GM21447 (cell line): ENCODE results near the gene SKA3.
"Not testable (repeated sequence)": the region's sequence is repeated elsewhere in the genome, so short reads cannot be mapped to it uniquely, and the experiment has no call there.

ENCODE experiments used
- ATAC-seq: cut with Tn5 transposase; IDR thresholded peaks from one replicate; pipeline ENCODE4 v1.9.1; 2021; ENCODE audit not compliant: unreplicated experiment

Gene SKA3

DNA sequence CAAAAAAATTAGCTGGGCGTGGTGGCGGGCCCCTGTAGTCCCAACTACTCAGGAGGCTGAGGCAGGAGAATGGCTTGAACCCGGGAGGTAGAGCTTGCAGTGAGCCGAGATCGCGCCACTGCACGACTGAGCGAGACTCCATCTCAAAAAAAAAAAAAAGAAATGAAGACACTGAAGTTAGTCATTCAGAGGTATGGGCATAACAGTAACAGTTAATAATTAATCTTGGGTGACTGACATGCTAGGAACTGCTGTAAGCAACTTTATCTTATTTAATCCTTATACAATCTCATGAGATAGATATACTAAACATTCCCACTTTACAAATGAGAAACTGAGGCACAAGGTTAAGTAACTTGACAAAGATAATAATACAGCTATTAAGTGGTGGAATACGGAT is 4.9 kb downstream of the SKA3 start:
- no peak for ATAC-seq

DNA sequence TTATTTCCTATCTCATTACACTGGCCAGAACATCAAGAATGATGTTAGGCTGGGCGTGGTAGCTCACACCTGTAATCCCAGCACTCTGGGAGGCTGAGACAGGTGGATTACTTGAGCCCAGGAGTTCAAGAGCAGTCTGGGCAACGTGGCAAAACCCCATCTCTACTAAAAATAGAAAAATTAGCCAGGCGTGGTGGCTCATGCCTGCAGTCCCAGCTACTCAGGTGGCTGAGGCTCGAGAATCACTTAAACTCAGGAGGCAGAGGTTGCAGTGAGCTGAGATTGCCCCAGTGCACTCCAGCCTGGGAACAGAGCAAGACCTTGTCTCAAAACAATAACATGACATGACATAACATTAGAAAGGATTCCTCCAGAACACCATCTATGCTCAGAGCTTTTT is 10.7 kb downstream of the SKA3 start:
- not testable (repeated sequence) for ATAC-seq

DNA sequence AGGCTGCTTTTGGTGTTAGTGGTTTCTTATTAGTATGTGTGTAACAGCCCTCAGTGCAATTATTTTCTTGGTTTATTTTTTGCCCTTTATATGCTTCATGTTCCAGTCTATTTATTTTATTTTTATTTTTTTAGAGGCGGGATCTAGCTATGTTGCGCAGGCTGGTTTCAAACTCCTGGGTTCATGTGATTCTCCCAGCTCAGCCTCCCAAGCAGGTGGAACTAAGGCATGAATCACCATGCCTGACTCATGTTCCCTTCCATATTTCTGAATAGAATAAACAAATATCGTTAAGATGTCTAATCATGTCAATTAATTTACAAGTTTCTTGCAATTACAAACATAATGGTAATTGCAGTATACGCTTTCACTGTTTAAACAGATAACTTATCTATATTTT is 11.7 kb downstream of the SKA3 start:
- no peak for ATAC-seq

DNA sequence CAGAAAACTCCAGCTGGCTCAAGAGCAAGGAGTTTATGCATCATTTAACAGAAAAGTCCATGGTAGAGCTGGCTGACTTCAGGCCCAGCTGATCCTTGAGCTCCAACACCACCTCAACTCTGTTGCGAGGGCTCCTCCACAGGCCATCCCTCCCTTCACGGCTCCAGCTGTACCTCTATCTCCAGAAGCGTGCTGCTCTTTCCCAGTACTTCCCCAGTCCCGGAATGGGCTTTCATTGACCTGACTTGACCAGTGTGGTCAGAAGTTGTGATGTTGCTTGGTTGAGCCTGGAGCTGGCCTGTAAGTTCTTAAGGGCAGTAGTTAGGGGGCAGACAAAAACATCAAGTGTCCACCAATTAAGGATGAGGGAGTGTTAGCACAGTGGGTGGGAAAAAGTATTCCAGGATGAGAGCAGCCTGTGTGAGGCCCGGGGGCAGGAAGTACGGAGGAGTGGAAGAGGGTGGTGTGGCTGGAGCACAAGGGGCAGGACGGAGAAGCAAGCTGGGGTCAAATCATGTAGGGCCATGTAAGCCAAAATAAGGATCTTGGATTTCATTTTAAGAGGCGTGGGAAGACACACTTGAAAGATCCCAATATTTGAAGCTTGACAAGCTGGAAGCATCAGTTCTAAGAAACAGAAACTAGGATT is 24.0 kb downstream of the SKA3 start:
- ATAC-seq: no peak

DNA sequence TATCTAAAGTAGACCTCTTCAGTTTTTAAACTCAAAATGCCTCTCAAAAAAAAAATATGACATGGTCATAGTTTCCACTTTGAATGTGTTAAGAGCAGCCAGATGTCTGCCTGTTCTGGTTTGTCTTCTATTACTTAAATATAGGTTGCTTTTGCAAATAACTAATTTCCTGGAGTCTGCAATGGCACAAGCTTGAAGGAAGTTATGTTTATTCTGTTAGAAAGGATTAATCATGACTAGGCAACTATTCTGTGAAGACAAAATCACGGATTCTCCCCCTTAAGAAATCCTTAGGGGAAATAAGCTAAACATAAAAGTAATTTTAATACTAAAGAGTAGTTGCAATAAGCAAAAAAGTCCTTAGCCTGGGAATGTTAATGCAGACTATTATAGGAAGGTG is 26.3 kb downstream of the SKA3 start:
- no peak for ATAC-seq

DNA sequence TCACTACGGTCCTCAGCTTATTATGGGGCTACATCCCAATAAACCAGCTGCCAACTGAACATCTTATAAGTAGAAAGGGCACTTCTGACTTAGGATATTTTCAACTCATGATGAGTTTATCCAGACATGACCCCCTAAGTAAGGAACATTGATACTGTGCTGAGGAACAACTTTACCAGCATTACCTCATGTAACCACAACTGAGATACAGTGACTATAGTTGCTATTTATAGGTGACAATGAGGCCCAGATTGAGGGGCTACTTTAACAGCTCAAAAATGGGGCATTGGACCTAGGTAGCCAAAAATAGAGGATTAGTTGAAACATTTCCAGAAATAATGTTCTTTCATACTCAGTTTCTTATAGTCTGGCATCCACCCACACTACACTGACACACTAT is 26.8 kb downstream of the SKA3 start:
- no peak for ATAC-seq

DNA sequence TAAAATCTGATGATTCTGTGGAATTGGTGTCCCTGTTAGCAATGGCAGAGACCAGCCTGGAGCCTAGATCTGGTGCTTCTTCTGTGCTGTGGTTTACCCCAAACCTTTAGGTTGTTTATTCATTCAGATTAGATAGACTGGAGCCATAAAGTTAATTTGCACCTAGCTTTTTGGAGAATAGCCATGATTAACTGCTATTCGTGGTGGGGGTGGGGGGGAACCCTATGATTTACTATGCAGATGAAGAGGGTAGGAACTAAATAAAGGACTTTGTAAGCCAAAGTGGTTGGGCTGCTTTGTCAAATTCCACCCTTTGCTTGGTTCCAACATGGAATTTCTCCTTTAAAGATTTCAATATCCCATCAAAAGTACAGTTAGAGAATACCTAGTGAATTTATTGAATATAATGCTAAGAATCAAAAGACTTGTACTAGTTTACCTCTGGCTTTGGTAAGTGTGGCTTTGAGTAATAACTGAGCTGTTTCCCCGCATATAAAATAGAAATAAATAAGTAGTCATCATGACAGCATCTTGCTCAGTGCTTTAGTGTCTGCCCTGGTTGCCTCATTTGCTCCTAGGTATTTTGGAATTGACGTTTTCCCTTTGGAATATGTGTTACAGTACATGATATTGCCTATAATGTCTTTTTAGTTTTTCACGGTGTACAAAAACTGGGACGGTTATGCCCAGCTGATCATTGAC is 27.6 kb downstream of the SKA3 start:
- ATAC-seq: no peak

DNA sequence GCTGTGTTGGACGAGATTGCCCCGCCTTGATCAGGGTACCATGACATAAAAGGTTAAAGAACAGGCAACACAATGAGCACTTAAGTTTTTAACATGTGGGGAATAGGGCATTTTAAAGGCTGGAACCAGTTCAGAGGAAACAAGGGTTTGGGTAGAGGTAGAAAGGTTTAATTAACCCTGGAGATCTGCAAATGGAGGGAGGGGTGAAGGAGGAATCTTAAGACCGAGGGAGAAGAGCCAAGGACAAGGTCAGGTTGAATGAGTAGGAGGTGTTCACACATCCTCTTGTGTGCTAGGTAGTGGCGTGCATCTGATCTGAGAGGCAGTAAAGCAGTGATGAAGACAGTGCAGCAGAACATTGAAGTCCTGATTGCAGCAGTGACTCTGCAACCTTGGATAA is 28.5 kb downstream of the SKA3 start:
- no peak for ATAC-seq

DNA sequence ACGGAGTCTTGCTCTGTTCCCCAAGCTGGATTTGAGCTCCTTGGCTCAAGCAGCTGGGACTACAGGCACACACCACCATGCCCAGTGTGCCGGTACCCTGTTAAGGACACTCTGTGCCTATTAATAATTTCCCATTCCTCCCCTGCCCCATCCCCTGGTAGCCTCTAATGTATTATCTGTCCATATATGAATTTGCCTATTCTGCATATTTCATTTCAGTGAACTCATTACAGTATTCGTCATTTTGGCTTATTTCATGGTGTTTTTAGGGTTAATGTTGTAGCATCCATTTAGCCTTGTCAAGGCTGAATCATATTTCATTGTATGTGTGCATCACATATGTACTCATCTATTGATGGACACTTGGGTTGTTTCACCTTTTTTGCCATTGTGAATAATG is 33.6 kb downstream of the SKA3 start:
- ATAC-seq: no peak

DNA sequence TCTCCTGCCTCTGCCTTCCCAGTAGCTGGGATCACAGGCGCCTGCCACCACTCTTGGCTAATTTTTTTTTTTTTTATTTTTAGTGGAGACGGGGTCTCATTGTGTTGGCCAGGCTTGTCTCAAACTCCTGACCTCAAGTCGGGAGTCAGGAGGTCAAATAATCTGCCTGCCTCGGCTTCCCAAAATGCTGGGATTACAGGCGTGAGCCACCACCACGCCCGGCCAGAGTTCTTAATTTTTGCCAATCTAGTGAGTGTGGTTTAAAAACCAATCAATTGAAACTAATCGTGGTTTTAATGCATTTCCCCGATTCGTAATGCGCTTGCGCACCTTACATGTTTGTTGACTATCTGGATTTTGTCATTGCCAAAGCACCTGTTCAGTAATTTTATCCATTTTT is 37.0 kb downstream of the SKA3 start:
- ATAC-seq: no peak

DNA sequence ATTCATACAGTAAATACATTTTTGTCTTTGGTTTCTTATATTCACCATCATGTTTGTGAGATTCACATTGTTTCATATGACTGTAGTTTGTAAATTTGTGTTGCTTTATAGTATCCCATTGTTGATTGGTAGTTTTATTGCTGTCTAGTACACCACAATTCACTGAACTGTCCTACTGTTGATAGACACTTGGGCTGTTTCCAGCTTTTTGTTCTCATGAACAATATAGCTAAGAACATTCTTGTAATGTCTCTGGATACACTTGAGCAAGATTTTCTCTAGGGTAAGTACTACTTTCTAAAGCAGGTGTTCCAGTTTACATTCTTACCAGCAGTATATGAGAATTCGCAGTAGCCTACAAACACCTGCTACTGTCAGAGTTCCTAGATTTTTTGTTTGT is 37.8 kb downstream of the SKA3 start:
- no peak for ATAC-seq

DNA sequence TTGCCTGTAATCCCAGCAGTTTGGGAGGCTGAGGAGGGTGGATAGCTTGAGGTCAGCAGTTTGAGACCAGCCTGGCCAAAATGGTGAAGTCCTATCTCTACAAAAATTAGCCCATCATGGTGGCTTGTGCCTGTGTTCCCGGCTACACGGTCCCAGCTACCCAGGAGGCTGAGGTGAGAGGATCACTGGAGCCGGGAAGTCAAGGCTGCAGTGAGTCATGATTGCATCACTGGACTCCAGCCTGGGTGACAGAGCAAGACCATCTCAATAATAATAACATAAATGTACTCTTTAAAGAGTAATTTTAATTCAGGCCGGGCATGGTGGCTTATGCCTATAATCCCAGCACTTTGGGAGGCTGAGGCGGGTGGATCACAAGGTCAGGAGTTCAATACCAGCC is 38.7 kb downstream of the SKA3 start:
- no peak for ATAC-seq

DNA sequence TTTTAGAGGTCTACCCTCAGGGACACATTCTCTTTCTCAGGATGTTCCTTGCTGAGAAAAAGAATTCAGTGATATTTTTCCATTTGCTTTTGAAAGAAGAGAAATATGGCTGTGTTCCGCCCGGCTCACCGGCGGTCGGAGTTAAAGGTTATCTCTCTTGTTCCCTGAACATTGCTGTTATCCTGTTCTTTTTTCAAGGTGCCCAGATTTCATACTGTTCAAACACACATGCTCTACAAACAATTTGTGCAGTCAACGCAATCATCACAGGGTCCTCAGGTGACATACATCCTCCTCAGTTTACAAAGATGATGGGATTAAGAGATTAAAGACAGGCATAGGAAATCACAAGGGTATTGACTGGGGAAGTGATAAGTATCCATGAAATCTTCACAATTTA is 40.5 kb downstream of the SKA3 start:
- ATAC-seq: not testable (repeated sequence)

DNA sequence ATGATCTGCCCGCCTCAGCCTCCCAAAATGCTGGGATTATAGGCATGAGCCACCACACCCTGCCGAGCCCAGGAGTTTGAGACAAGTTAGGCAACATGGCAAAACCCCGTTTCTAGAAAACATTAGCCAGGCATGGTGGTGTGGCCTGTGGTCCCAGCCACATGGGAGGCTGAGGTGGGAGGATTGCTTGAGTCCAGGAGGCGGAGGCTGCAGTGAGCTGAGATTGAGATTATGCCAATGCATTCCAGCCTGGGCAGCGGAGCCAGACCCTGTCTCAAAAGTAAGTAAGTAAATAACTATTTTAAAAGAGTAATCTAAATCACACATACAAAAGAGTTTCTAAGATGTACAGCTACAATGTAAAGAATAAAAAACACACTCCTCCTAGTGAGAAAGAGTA is 41.9 kb downstream of the SKA3 start:
- no peak for ATAC-seq

DNA sequence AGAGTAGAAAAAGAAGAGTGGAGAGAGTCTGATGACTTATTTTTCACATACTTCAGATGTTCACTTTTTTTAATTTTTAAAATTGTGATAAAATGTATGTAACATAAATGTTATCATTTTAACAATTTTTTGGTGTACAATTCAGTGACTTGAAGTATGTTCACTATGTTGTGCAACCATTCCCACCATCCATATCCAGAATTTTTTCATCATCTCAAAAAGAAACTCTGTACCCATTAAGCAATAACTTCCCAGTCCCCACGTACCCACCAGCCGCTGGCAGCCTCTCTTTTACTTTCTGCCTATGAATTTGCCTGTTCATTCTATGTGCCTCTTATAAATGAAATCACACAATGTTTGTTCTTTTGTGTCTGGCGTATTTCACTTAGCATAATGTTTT is 43.3 kb downstream of the SKA3 start:
- ATAC-seq: no peak

DNA sequence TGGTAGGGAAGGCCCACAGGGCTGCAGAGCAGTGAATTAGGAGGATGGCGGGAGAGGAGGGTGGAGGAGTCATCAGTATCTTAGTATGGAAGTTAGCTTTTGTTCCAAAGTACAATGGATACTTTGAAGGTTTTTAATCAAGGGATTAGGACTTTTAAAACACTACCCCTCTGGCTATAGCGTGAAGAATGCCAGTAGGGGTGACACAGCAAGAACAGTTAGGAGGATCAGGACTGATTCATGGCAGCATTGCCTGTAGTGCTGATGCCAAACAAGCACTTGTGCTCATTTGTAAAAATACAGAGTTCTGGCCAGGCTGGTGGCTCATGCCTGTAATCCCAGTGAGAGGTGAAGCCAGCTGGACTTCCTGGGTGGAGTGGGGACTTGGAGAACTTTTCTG is 46.2 kb downstream of the SKA3 start:
- ATAC-seq: no peak

DNA sequence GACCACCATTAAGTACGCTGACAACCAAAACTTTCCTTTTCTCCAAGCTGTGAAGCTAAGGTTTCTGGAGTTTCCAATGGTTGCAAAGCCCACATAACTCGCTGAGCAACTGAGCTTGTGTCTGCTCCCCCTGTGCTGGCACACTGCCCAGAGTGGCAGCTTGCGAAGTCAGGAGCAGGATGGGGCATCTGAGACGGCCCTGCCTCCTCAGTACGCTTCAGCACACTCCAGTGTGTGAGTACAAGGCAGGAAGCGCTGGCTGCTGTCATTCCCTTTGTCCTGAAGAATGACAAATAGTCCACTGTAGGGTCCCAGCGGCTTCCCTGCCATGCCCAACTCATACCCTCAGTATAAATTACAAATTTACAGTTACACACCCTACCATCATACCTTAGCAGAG is 51.5 kb downstream of the SKA3 start:
- ATAC-seq: no peak

DNA sequence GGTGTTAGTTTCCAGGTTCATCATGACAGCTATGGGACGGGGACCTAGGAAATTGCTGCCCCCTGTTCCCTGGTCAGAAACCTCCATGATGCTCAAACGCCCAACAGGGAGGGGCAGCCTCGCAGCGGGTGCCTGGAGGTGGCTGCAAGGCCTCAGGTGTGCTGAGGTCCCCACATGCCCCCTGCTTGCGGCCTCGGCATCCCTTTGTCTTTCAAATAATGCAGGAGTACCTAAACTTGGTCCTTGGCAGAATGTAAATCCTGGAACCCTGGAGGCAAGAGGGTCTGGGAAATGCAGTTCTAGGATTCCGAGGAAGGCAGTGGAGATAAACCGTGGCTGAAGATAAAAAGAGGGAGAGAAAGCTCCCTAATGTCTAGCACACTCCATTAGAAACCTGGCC is 52.4 kb downstream of the SKA3 start:
- ATAC-seq: no peak

DNA sequence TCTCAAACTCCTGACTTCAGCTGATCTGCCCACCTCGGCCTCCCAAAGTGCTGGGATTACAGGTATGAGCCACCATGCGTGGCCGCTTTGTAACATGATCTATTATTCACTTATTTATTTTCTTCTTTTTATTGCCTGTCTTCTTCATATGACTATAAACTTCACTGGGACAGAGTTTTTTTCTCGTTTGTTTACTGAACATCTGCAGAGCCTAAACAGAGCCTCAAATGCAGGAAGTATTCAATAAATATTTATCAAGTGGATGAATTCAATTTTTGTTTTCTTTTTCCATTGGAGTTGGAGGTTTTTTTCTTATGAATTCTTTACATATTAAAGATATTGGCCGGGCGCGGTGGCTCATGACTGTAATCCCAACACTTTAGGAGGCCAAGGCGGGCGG is 54.7 kb downstream of the SKA3 start:
- ATAC-seq: no peak

DNA sequence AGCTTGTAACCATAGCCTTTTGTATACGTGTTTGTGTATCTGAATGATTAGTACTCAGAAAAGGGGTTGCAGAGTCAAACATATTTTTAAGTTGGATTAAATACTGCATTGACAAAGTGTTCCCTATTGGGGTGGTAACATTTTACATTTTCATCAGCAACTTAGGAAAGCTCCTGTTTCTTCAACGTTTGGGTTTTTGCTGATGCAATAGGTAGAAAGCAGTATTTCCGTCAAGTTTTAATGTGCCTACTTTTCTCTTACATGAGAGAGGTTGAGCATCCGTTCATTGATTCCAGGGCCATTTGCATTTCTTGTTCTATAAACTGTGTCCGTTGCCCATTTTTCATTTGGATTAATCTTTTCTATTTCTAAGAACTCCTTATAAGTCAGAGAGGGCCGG is 56.2 kb downstream of the SKA3 start:
- no peak for ATAC-seq

DNA sequence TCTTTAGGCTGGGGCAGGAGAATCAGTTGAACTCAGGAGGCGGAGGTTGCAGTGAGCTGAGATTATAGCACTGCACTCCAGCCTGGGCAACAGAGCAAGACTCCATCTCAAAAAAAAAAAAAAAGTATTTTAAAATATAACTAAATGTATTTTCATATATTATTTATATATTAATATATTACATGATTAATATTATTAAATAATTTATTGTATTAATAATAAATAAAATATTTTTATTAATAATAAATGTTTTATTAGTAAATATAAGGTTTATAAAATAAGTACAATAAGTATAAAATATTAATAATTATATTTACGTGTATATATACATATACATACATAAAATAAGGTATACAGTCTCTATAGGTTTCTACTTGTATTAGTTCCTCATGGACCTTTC is 56.8 kb downstream of the SKA3 start:
- no peak for ATAC-seq

DNA sequence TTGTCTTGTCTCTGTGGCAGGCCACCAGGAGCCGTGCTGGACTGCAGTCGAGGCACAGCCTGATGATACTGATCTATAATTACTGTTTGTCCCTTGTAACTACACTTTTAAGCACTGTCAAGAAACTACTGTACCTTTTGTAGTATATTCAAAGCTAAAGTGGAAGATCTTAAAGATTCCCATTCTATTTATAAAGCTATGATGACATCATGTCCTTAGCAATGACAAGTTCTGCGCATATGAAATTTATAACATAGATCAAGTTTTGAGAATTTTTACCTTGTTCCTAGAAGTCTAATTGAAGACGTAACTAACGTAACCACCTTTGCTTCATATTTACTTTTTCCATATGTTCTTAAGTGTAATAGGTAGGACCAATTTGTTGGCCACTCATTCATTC is 58.2 kb downstream of the SKA3 start:
- no peak for ATAC-seq
